GM18868 (cell line): ENCODE measurements around the gene SLIT3.

Experiments
- ATAC-seq: cut with Tn5 transposase; IDR thresholded peaks from one replicate; pipeline ENCODE4 v1.9.1; 2021; ENCODE audit warnings: mild to moderate bottlenecking, moderate library complexity; ENCODE audit not compliant: unreplicated experiment

Gene SLIT3

GRCh38 chr5:168790002-168790635 lies 510.8 kb downstream of the SLIT3 start:
- no peak for ATAC-seq

- ATAC-seq = no peak
Observed at GRCh38 chr5:168788786-168789185, 512.2 kb downstream of the SLIT3 start.

- no peak for ATAC-seq
Observed at GRCh38 chr5:168788107-168788506, 512.8 kb downstream of the SLIT3 start.

GRCh38 chr5:168786147-168786546 lies 514.8 kb downstream of the SLIT3 start:
- ATAC-seq = no peak

GRCh38 chr5:168784454-168784853 lies 516.5 kb downstream of the SLIT3 start:
- ATAC-seq = no peak

GRCh38 chr5:168781941-168782571 lies 518.9 kb downstream of the SLIT3 start:
- ATAC-seq = no peak

- no peak for ATAC-seq
Observed at GRCh38 chr5:168780888-168781287, 520.1 kb downstream of the SLIT3 start.

GRCh38 chr5:168779333-168779732 lies 521.6 kb downstream of the SLIT3 start:
- no peak for ATAC-seq

- ATAC-seq = no peak
Observed at GRCh38 chr5:168778536-168778935, 522.4 kb downstream of the SLIT3 start.

GRCh38 chr5:168777651-168778050 lies 523.3 kb downstream of the SLIT3 start:
- ATAC-seq = no peak

GRCh38 chr5:168776070-168776469 lies 524.9 kb downstream of the SLIT3 start:
- no peak for ATAC-seq

GRCh38 chr5:168773226-168773625 lies 527.7 kb downstream of the SLIT3 start:
- no peak for ATAC-seq

- ATAC-seq = no peak
Observed at GRCh38 chr5:168772316-168772961, 528.5 kb downstream of the SLIT3 start.

GRCh38 chr5:168771678-168772077 lies 529.3 kb downstream of the SLIT3 start:
- ATAC-seq = no peak

GRCh38 chr5:168770996-168771395 lies 529.9 kb downstream of the SLIT3 start:
- ATAC-seq = no peak

GRCh38 chr5:168770036-168770498 lies 530.9 kb downstream of the SLIT3 start:
- no peak for ATAC-seq

GRCh38 chr5:168768172-168768571 lies 532.8 kb downstream of the SLIT3 start:
- no peak for ATAC-seq

- no peak for ATAC-seq
Observed at GRCh38 chr5:168766426-168766700, 534.6 kb downstream of the SLIT3 start.

- no peak for ATAC-seq
Observed at GRCh38 chr5:168765551-168766425, 535.2 kb downstream of the SLIT3 start.

GRCh38 chr5:168765086-168765550 lies 535.8 kb downstream of the SLIT3 start:
- no peak for ATAC-seq
